HG03432 (cell line): ENCODE results near the gene SLC13A4.
"Not testable (repeated sequence)": the region's sequence is repeated elsewhere in the genome, so short reads cannot be mapped to it uniquely, and the experiment has no call there.

Experiments
- ATAC-seq: cut with Tn5 transposase; IDR thresholded peaks from one replicate; pipeline ENCODE4 v1.9.1; 2021; ENCODE audit warnings: mild to moderate bottlenecking, moderate library complexity; ENCODE audit not compliant: unreplicated experiment

SLC13A4 gene

GRCh38 chr7:135753616-135754413 lies 25.8 kb upstream of the SLC13A4 start:
- no peak for ATAC-seq

- no peak for ATAC-seq
Measured at GRCh38 chr7:135748770-135749169, 20.8 kb upstream of the SLC13A4 start, which contains the start of gene FAM180A. TSS of gene FAM180A (minus strand) at chr7:135748813. CDS start at chr7:135748580, 233 bp downstream.

GRCh38 chr7:135747366-135747765 lies 19.4 kb upstream of the SLC13A4 start:
- no peak for ATAC-seq

GRCh38 chr7:135745703-135746312 lies 17.8 kb upstream of the SLC13A4 start:
- no peak for ATAC-seq

GRCh38 chr7:135744938-135745702 lies 17.1 kb upstream of the SLC13A4 start:
- no peak for ATAC-seq

- no peak for ATAC-seq
Measured at GRCh38 chr7:135743907-135744731, 16.1 kb upstream of the SLC13A4 start.

GRCh38 chr7:135742371-135742770 lies 14.4 kb upstream of the SLC13A4 start:
- no peak for ATAC-seq

GRCh38 chr7:135741905-135742304 lies 13.9 kb upstream of the SLC13A4 start:
- no peak for ATAC-seq

GRCh38 chr7:135740889-135741288 lies 12.9 kb upstream of the SLC13A4 start:
- no peak for ATAC-seq

GRCh38 chr7:135737306-135737647 lies 9.3 kb upstream of the SLC13A4 start:
- not testable (repeated sequence) for ATAC-seq

- no peak for ATAC-seq
Measured at GRCh38 chr7:135736586-135737305, 8.8 kb upstream of the SLC13A4 start.

- ATAC-seq: no peak
Measured at GRCh38 chr7:135734343-135734689, 6.3 kb upstream of the SLC13A4 start.

- ATAC-seq: no peak
Measured at GRCh38 chr7:135733603-135734342, 5.8 kb upstream of the SLC13A4 start.

- ATAC-seq: no peak
Measured at GRCh38 chr7:135731131-135731530, 3.1 kb upstream of the SLC13A4 start.

- no peak for ATAC-seq
Measured at GRCh38 chr7:135729230-135729629, 1.2 kb upstream of the SLC13A4 start.

- ATAC-seq: no peak
Measured at GRCh38 chr7:135726911-135727673, 894 bp downstream of the SLC13A4 start.

- no peak for ATAC-seq
Measured at GRCh38 chr7:135726276-135726788, 1.7 kb downstream of the SLC13A4 start.

- ATAC-seq: no peak
Measured at GRCh38 chr7:135723411-135723810, 4.6 kb downstream of the SLC13A4 start.
